GM23338 (cell line): ENCODE measurements around the gene EDAR.

ENCODE experiments used
- CTCF ChIP-seq, 2 experiments: fragments of 200-600 bp in 1 of 2; sonication (generic) in 1 of 2; conservative IDR thresholded peaks; 2 replicates each; pipeline versions ENCODE4 v1.5.1 to v1.6.1; 2016 to 2017; ENCODE audit warnings: antibody characterized with exemption in 2 of 2, low read depth in 2 of 2, mild to moderate bottlenecking in 2 of 2, moderate library complexity in 1 of 2
- EZH2 ChIP-seq: fragments of 200-600 bp; sonication (generic); IDR thresholded peaks from one replicate; pipeline ENCODE4 v1.8.0; 2017; ENCODE audit warnings: antibody characterized with exemption, mild to moderate bottlenecking, low read depth; ENCODE audit not compliant: unreplicated experiment
- JUNB ChIP-seq: IDR thresholded peaks from one replicate; pipeline ENCODE4 v1.6.1; 2016; ENCODE audit warnings: antibody characterized with exemption; ENCODE audit not compliant: unreplicated experiment
- POLR2AphosphoS5 ChIP-seq: IDR thresholded peaks from 2 replicates; pipeline ENCODE4 v1.6.1; 2016; ENCODE audit warnings: antibody characterized with exemption, low read depth
- ZNF114 ChIP-seq: fragments of 250-450 bp; sonication (Bioruptor Pico); IDR thresholded peaks from 2 replicates; pipeline ENCODE4 v1.5.0; 2020; ENCODE audit warnings: mild to moderate bottlenecking, moderate library complexity
- TF ChIP-seq, protein P1 (sequence below): IDR thresholded peaks from one replicate; pipeline ENCODE4 v1.6.1; 2018; ENCODE audit warnings: antibody characterized with exemption; ENCODE audit not compliant: unreplicated experiment

GRCh38 chr2:108970369-108970768 is 18.7 kb downstream of the EDAR start:
- no peak for TF ChIP-seq CTCF (conservative IDR thresholded peaks at IDR 0.05; ENCODE audit: low read depth in 2 of 2)
- no peak for TF ChIP-seq ZNF114 (CRISPR knock-in tag)
- no peak for TF ChIP-seq EZH2
- TF ChIP-seq POLR2AphosphoS5, result no peak
- TF ChIP-seq, protein P1, sequence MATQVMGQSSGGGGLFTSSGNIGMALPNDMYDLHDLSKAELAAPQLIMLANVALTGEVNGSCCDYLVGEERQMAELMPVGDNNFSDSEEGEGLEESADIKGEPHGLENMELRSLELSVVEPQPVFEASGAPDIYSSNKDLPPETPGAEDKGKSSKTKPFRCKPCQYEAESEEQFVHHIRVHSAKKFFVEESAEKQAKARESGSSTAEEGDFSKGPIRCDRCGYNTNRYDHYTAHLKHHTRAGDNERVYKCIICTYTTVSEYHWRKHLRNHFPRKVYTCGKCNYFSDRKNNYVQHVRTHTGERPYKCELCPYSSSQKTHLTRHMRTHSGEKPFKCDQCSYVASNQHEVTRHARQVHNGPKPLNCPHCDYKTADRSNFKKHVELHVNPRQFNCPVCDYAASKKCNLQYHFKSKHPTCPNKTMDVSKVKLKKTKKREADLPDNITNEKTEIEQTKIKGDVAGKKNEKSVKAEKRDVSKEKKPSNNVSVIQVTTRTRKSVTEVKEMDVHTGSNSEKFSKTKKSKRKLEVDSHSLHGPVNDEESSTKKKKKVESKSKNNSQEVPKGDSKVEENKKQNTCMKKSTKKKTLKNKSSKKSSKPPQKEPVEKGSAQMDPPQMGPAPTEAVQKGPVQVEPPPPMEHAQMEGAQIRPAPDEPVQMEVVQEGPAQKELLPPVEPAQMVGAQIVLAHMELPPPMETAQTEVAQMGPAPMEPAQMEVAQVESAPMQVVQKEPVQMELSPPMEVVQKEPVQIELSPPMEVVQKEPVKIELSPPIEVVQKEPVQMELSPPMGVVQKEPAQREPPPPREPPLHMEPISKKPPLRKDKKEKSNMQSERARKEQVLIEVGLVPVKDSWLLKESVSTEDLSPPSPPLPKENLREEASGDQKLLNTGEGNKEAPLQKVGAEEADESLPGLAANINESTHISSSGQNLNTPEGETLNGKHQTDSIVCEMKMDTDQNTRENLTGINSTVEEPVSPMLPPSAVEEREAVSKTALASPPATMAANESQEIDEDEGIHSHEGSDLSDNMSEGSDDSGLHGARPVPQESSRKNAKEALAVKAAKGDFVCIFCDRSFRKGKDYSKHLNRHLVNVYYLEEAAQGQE, result no peak
- no peak for TF ChIP-seq JUNB
